Hematopoietic multipotent progenitor cell treated with erythropoietin and hydrocortisone succinate and interleukin-3 and kit ligand, for 6 days (in vitro differentiated cells): ENCODE measurements around the gene AMER2.
A peak's percentile ranks its signal among the peaks of the same experiment; 100 is the strongest.
"Not testable (repeated sequence)": the region's sequence is repeated elsewhere in the genome, so short reads cannot be mapped to it uniquely, and the experiment has no call there.

ENCODE experiments used
- DNase-seq: peaks from one replicate; pipeline ENCODE4 v3.0.0-alpha.2; 2015

AMER2 gene

DNA sequence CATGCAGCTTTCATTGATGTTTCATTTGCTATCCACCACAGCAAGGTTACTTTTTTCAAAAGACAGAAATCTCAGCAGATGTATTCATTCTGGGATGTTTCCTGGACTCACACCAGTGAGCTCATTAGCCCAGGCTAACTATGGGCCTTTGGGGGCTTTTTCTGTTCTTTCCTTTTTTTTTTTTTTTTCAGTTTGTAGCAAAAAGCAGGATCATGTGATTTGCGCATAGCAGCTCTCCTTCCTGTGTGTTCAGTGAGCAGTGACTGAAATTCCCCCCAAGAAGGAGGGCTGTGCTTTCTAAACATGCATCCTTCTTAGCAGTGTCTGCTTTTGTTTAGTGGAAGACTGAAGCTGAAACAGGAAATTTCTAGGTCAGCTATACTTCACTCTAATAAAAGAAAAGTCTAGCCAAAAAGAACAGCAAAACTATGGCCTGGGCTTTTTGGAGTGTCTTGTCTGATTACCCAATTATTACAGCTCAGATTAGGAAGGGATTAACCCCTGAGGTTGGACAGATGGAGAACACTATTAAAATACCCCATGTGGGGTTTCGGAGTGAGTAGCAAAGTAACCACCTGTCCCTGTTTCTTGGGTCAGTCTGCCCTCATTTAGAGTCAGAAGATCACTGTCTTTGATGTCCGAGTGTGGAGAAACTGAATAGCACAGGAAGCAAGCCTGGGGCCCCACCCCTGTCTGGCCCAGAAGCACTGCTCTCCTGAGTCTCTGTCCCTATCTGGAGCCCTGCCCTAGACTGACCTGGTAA is 8.9 kb upstream of the AMER2 start:
- DNase-seq = no peak

DNA sequence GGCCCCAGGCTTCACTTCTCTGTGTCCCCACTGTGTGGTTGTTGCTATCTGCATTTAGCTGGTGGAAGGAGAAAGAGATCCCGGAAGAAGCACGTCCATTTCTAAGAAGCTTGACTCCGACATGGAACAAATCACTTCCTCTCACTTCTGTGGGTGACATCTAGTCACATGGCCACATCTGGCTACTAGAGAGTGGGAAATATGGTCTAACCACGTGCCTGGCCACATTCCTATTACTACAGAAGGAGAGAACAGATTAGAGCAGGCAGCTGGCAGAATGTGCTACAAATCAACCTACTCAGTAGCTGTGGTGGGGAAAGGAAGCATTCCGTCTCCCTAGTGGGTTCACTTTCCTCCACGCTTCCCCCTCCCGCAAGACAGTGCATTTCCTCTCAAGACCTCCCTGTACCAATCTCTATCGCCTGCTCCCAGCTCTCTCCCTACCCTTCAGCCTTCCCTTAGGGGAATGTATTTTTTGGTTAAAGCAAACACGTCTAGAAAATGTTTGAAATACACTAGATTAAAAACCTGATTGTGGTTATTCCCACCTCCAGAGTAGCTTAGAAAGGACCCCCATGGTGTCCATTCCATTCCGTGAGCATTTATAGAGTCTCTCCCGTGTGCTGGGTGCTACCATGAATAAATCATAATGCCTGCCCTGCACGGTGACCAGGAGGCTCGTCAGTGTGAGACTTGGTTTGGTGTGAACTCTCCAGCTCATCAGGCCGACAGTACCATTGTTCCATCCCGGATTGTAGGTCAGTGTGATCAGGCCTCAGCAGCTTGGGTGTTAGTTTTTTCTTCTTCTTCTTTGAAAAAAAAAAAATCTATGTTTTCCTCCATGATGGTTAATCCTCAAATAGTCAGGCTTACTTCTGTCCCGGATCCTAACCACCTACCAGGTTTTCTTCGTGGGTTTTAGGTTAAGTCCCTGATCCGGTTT is 8.0 kb upstream of the AMER2 start:
- peak; percentile 3 for DNase-seq

- DNase-seq = no peak
Observed at GRCh38 chr13:25179011-25179410, 6.9 kb upstream of the AMER2 start.

DNA sequence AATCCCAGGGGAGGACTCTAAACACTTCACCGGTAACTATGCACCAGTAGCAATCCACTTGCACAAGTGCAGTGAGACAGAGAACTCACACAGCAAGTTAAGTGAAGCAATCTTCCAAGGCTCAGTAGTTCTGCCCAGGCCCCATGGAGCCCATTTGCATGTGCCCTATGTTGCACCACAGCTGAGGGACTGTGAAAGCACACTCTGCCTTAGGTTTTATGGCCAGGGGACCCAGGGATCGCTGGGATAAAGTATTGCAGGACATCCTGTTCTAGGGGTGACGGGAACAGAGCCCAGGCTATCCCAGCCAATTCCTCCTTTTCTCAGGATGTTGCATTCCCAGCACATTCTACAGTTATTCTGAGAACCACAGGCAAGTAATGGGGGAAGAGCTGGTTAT is 6.0 kb upstream of the AMER2 start:
- DNase-seq = no peak

GRCh38 chr13:25177636-25178035 is 5.5 kb upstream of the AMER2 start:
- DNase-seq = no peak

GRCh38 chr13:25177012-25177411 is 4.9 kb upstream of the AMER2 start:
- DNase-seq = no peak

- no peak for DNase-seq
Observed at GRCh38 chr13:25175431-25175830, 3.3 kb upstream of the AMER2 start.

- no peak for DNase-seq
Observed at GRCh38 chr13:25175026-25175425, 2.9 kb upstream of the AMER2 start.

DNA sequence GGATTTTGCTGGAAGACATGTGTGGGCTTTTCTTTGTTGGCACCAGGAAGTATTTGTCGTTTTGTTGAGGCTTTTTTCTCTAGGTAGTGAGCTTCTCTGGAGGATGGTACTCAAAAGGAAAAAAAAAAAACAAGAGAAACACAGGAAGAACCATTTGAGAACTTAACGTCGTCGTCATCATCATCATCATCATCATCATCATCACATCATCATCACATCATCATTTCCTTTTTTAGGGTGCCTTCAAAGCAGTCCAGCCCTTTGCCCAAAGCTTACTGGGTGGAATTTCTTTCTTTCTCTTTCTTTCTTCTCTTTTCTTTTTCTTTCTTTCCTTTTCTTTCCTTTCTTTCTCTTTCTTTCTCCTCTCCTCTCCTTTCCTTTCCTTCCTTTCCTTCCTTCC is 2.2 kb upstream of the AMER2 start:
- DNase-seq = no peak

GRCh38 chr13:25172303-25172630 is 179 bp upstream of the AMER2 start:
- no peak for DNase-seq

DNA sequence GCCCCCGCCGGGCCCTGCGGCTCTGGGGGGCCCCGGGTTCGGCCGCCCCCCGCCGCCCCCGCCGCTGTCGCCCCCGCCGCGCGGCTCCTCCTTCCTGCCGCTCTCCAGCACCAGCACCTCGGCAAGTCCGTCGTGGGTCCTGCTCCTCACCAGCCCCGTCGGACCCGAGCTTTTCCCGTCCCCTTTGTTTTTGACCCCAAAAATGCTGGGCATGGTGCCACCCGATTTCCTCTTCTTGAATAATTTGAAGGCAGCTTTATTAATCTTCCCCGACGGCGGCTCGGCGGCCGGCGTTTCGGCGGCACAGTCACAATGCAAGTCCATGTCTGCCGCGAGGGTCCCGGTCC is 945 bp downstream of the AMER2 start:
- DNase-seq = no peak

DNA sequence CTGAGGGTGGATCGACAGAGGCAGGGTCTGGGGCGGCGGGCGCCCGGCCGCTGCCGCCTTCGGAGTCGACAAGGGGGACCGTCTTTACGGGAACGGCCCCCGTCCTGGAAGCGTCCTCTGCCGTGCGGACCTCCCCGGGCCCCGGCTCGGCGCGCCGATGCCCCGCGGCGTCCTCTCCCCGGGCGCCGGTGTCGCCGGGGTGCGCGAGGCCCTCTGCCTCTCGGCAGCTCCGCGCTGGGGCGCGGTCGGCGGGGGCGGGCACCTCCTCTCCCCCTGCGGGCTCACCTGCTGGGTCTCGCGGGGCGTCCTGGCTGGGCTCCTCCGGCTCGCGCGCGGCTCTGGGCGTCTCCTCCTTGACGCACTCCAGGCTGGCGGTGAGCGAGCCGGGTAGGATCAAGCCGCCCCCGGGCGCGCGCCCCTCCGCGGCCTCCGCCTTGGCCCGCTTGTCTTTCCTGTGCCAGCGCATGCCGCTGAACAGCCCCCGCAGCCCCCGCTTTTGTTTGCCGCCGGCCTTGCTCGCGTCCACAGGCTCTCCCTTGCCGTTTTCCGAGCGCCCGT is 1.5 kb downstream of the AMER2 start:
- peak; percentile 3 for DNase-seq

- no peak for DNase-seq
Observed at GRCh38 chr13:25169951-25170553, 2.0 kb downstream of the AMER2 start.

DNA sequence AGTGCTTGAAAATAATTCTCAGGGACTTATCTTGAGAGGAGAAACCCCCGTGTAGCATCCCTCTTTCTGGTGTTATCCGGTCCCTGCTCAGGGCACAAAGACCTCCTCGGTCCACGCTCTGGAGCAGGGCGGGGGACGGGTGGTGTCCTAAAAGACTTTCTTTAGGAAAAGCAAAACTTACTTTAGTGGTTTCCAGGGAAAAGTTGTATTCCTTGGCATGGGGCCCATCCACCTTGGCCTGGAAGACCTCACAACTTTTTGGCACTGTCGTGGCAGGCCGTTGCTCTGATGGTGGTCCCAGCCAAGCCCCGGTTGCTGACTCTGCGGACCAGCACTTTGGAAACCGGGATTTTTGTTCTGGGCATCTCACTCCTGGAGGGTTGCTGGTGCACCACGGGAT is 2.7 kb downstream of the AMER2 start:
- no peak for DNase-seq

- no peak for DNase-seq
Observed at GRCh38 chr13:25168790-25169189, 3.3 kb downstream of the AMER2 start.

GRCh38 chr13:25167382-25168174 is 4.5 kb downstream of the AMER2 start:
- DNase-seq = no peak

DNA sequence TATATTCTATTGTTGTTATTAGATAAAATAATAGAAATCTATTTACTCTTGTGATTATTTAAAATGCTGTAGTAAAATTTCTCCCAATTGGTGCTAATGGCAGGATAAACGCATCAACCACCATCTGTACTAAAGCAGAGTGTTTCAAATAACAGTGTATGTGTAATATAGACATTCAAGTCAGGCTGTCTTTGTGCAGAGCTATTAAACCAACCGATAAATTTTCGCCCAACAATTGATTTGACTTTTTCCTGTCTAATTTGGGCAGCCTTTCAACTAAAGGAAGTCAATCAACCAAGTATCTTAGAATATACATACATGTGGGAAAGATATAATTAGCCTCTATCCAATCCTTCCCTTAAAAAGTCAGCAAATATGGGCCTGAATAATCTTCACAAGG is 5.8 kb downstream of the AMER2 start:
- no peak for DNase-seq

GRCh38 chr13:25165663-25166062 is 6.4 kb downstream of the AMER2 start:
- DNase-seq = no peak

DNA sequence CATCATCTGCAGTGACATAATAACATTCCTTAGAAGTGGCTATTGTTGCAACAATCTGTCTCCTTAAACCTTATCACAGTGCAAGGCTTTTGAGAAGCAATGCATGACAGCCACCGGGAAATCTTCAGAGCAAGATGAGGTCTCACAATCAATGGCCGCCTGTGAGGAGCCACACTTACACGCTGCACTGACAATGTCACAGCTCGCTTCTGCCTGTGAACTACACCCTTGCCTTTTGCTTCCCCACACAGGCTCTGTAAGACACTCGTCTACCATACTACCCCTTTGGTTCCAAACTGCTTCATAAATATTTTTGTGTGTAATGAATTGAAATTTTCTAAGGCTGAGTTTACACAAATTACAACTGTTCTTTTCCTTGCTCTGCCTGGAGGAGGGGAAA is 6.9 kb downstream of the AMER2 start:
- not testable (repeated sequence) for DNase-seq

DNA sequence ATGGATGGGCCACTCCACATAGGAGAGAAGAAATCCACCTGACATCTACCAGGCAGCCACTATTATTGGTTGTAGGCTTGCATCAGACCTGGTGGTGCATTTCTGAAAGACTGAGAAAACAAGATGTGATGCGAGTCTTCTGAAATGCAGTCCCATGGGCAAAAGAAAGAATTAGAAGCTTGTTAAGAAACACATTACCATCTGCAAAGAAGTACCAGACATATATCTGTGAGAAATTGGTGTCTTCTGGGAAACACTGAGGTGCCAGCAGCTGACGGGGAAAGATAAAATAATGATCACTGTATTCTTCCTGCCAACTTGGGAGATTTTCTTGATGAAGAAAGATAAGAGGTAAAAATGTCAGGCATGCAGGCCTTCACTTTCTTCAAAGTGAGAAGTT is 14.4 kb downstream of the AMER2 start:
- DNase-seq = no peak

DNA sequence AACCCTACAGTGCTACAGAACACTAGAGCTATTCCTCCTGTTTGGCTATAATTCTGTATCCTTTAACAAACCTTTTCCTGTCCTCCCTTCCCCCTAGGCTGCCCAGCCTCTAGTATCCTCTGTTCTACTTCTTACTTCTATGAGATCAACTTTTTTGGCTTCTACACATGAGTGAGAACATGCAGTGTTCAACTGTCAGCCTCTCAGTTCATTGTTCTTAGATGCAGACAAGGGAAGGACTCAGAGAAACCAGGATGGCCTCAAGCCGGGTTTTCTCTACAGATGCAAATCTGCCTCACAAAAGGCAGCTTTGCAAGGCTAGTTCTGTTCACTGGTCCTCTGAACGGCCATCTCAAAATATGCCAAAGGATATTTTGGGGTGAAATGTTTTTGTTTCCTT is 18.4 kb downstream of the AMER2 start:
- DNase-seq = no peak

GRCh38 chr13:25151626-25152195 is 20.4 kb downstream of the AMER2 start:
- no peak for DNase-seq

DNA sequence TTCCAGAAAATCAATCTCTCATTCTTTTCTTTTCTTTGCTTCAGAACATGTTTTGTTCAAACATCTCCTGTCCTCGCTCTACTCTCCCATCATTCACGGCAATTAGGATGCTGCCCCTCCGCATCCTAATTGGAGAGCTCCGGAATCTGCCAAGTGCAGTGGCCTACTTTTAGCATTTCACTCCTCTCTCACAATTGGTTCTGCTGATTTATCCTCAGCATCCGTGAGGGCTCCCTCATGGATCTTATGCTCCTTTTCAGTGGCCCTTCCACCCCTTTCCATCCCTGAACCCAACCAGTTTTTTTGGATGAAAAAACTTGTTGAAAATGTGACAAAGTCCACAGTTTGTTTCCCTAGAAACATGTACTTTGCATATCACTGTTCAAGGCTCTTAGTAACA is 22.4 kb downstream of the AMER2 start:
- no peak for DNase-seq
